ENCODE results near the gene C10orf71. TPM values are rescaled to one million over a fixed set of nuclear protein-coding genes. Genes with fewer than 3 reads are reported as not detected.

Gene C10orf71
- polyA plus RNA-seq, 10 donors, result 12.0 to 40.0 (median 28.3) TPM

DNA sequence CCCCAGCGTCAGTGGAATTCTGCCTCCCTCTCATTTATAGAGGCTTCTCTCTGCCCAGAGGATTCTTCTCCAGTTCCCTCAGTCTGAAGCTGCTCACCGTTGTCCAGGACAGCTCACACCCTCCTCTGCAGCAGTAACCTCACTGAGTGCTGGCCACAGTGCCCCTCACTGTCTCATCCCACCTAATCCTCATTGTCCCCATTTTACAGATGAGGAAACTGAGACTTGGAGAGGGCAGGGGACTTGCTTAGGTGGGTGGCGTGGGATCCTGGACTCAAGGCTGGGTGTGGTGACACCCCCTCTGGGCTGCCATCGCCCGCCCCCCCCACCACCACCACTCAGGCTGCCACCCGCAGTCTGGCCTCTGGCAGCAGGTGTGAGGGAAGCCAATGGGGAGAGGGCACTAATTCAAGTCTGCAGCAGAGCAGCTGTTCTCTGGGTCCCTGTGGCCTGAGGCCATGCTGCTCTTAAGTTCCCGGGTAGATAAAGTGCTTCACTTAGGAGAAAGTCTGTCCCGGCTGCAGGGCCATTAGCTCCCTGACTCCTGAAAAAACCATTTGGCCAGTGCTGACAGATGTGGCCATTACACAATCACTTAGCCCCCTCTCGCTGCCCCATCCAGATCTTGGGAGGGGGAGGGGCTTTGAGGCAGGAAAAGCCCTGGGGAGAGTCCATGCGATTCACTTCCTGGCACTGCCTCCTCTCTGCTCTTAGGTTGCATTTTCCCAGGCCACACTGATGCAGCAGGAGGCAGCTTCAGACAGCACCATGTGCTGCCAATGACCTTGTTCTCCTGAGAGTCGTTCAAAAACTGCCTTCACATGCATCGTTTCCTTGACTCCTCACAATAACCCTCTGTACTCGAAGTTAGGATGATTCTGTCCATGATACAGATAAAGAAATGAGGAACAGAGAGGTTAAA lies 60.6 kb downstream of the C10orf71 start:
- peak; percentile 20 to 53 (median 21) for DNase-seq

DNA sequence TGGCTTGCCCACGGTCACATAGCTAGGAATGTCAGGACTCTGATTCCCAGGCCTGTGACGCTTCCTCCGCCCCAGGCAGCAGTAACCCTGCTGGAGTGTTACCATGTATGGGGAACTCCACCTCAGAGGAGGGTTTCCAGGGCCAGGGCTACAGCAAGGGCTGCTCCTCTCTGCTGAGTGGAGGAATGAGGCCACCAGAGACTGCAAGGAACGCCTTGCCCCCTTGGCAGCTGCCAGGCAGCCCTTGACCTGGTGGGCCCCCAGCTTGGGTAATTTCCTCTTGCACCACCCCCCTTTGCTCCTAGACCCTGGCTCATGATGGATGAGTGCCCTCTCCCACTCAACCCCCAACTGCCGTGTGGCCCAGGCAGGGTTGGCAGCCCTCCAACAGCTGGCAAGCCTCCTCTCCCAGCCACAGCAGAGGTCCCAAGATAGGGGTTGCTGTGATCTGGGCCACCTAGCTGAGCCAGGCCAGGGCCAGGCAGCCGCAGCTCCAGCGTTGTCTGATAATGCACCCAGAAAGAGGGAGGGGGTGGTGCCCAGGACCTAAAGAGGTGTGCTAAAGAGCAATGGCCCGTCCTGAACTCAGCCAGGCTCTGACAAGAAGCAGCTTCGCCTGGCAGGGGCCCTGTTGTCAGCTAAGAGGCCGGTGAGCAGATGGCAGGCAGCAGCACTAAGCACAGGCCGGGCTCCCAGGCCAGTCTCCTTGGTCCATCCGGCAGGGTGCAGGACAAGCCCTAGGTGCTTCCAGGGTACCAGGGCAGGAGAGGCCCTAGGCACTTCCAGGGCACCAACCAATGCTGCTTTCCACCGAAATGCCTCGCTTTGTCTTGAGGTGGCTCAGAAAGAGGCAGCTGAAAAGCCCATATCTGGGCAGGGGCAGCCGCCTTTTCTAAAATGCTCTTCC lies 61.6 kb downstream of the C10orf71 start:
- DNase-seq, result peak in 2 of 3 donors; percentile 3 to 30

DNA sequence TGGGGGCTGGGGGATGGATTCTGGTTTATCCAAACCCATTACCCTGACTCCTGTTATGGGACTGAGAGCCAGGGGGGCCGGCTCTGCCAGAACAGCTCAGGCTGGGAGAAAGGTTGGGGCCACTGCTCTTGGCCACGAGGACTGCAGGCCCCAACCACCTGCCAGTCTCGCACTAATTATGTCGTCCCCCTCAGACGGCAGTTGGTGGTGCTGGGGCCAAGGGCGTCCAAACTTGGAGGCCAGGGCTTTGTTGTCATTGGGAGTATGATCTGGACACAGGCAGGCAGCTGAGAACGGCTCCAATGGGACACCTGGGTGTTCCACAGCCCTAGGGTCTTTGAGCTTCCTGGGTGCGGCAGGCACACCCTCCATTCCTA lies 62.2 kb downstream of the C10orf71 start:
- DNase-seq, result no peak

DNA sequence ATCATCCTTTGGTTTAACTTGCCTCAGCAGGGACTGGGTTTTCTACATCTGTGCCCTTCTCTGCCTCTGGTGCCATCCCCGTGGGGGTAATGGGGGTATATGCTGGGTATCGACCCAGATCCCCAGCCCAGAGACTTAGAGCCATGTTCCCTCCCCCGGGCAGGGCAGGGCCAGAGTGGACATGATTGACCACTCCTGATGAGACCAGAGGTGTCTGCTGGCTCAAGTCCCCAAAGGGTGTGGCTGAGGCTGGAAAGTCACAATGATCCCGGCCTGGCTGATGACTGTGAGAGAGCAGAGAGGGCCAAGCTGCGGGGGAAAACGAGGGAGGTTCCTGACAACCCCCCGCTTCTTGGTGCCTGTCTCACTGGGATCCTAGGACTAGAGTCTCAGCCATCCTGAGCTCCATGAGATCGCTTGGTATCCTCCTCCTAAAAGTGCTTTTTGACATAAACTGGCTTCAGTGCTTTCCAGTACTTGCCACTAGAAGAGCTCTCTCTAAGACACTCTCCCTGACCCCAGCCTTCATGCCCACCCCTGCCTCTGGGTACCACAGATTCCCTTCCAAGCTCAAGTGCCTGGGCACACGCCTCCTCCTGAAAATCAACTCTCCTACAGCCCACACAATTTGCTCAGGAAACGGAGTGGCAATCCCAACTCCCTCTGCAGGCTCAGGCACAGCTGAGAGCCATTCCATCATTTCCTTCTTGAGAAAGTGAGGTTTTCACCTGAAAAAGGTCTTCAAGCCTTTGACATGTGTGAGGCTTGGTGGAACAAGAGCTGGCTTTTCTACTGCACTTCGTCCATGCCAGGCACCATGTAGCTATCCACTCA lies 63.0 kb downstream of the C10orf71 start:
- DNase-seq, result no peak

DNA sequence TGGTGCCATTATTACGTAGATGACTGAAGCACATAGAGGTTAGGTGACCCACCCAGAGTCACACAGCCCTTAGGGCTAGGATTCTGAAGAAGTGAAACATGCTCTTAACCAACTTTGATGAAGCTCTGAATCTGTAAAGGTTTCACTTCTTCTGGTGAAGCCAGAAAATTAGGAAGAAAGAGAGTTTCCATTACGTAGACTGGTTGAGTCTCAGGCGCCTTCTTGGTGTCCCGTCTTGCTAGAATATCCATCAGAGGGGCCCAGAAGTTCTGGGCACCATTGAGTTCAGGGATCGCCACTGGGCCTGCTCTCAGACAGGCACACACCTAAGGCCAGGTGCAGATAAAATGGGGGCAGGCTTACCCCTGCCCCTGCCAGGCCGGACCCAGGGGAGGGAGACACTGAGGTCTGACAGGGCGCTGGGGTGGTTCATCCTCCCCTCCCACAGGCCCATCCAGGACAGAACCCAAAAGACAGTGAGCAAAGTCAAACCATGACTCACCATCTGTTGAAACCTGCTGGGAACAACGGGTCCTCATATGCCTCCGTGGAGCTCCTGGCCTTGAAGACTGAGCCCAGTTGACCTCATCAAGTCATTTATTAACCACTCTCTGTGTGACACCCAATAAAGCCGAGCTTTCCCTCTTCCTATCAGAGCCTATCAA lies 63.8 kb downstream of the C10orf71 start:
- DNase-seq, result no peak

DNA sequence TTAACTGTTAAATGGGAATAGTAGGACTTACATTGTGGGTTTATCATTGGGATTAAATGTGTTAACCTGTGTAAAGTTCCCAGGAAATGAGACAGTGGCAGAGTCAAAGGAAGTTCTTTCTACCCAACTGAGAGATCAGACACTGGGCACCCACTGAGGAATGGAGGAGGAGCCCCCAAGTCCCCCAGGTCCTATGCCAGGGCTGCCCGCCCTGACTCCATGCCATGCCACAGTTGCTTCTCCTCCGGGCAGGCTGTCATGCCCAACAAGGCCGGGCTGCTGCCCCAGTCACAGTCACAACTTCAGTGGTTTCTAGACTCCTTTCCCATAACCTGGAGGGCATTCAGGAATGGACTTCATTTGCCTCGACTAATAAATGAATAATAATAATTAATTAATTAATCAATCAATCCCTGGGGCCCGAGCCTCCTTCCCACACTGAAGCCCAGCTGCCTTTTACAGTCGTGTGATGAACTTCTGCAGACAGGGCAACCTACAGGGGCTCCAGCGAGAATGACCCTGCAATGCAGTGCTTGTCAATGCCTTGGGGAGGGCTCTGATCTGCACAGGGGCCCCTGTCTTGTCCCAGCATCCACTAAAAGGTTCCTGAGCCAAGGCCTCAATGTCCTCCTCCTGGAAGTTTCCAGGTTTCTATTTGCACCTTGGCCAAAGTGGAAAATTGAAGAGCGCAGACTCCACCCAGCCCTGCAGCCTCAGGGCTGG lies 64.5 kb downstream of the C10orf71 start:
- DNase-seq, result no peak

DNA sequence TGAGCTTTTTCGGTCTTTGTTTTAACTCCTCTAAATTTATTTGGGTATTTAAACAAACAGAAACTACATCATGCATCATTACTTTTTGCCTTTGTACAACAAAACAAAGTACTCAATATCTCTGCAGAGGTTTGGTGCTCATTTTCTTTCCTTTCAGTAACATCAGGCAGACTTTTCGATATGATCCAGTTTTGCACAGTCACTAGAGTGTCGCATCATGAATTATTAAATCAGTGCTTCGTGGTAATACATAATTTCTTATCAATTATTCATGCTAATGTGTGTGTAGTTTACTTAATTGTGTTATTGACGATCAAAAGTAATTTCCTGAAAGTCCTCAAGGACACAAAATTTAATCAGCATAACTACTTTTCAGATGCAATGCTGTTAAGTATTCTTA lies 65.1 kb downstream of the C10orf71 start:
- DNase-seq, result no peak

DNA sequence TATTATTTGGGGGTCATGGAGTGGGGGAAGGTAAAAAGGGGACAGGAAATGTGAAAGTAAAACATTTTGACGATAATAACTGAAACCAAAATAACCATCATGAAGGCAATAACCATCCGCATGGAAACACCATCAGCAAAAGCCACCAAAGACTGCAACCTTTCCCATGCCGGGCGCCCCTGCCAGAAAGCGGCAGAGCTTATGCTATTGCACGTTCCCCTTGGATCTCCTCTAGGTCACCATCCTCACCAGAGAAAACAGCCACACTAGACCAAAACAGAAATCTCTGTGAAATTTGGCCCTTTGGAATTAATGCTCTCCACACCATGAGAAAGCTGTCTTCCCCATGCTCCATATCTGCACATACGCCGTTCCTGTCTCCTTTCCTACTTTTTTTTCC lies 65.8 kb downstream of the C10orf71 start:
- no peak for DNase-seq

DNA sequence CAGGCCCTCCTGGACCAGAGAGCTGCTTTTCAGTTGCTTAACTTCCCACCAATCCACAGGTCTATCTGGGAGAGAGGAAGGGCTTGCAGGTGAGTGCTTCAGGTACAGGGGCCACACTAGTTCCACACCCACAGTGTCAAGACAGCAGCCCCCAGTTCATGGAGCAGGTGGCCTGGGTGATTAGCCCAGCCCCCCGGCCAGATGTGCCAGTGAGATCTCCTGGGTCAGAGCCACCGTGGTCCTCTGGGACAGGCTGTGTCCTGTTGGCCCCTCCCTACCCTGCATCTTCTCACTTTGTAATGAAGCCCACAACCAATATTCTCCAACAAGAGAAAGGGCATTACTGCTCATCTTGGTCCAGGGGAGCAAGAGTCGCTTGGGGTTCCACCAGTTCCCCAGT lies 66.3 kb downstream of the C10orf71 start:
- no peak for DNase-seq

DNA sequence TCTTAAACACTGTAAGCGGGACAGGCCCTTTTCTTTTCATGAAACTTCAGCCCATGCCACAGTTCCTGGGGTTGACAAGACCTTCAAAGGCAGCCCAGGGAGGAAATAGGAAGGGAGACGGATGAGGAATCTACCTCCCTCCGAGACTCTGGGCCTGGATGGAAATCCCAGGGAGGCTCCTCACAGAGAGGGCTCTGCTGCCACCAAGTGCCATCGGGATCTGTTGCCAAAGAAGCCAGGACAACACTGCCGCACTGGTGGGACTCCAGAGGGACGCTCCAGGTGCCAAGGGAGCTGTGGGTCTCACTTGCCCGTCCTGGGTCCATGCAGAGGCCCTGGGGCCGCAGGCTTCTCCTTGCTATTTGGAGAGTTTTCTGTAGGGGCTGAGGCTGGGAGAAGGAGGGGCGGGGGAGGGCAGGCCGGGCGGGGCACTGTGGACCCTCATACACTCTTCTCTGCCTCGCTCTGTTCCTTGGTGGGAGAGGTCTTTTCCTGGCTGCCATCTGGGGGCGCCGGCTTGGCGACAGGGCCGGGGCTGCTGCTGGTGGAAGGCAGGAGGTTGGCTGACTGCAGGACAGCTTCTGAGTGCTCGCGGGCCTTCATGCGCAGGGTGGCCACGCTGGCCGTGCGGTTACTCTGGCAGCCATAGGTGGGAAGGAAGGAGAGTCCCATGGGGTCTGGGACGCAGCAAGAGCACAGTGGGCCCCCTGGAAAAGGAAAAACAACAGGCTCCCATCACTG lies 66.9 kb downstream of the C10orf71 start:
- DNase-seq, result no peak

DNA sequence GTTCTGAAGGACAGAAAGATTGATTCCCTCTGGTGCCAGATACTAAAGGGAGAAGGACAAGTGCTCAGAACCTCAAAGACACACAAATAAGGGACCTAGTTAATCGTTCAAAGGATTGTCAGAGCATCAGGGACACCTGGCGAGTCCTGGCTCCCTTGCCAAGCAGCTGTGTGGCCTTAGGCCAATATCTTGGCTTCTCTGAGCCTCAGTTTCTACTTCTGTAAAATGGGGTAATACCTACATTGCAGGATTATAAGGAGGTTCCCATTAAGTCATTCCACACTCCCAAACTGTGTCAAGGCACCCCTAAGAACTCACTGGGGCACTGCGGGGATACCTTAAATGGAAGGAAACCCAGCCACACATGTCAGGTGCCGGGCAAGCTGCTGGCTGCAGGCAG lies 67.5 kb downstream of the C10orf71 start:
- DNase-seq, result no peak

DNA sequence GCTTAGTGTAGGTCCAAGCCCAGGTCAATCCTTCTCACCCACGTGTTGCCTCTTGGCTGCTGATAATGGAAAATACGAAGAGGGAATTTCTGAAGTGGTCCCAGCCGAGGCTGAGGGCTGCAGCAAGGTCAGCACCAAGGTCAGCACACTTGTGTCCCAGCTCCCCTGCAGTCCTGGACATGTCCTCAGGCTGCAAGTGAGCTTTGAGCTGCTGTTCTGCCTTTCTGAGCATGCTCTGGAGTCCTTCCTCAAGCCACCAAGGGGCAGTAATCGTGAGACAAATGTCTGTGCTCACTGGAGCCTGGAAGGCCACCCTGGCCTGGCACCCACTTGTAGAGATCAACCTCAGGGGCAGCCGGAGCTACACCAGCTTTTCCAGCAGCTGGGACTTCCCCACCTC lies 68.6 kb downstream of the C10orf71 start:
- no peak for DNase-seq

DNA sequence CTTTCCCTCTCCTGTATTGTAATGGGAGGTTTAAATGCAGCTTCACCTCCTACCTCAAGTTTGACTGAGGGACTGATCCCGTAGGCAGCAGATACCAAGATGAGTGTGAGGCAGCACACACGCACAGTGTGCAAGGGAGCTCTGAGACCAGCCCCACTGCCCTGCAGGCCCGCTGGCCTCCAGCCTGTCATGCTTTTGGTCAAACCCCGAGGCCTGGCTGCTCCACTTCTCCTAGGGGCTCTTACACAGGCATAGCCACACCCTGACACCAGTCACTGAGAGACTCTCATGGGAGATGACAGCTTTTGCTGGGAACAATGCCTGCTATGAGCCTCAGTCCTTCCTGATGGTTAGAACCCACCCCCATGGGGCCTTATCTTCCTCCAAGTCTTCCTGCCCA lies 69.3 kb downstream of the C10orf71 start:
- DNase-seq, result no peak

DNA sequence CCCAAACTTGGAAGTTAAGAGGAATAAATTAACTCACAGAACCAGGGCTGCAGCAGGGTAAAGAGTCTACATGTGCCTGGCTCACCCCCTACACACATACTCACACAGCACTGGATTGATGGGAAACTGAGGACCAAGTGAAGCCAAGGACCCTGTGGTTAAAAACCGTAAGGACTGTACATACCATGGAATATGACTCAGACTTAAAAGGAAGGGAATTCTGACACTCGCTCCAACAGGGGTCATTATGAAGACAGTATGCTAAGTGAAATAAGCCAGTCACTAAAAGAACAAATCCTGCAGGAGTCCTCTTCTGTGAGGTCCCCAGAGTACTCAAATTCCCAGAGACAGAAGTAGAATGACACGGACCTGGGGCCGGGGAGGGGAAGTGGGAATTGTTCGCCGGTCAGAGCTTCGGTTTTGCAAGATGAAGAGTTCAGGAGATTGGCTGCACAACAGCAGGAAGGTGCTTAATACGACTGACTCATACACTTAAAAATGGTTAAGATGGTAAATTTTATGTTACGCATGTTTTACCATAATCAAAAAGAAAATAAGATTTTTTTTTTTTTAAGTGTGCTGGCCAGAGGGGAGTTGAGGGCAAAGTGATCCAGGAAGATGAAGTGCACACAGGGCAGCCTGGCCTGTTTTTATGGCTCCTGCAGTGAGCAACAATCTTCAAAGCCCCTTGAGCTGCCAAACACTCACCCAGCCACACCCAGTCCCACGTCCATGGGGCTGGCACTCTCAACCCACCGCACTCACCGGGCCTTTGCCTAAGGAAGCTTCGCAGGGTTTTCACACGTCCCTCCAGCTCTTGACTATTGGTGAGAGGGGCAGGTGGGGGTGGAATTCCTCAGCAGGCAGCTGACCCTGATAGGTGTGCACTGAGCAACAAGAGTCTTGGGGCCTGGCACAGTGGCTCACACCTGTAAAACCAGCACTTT lies 70.5 kb downstream of the C10orf71 start:
- DNase-seq, result no peak

DNA sequence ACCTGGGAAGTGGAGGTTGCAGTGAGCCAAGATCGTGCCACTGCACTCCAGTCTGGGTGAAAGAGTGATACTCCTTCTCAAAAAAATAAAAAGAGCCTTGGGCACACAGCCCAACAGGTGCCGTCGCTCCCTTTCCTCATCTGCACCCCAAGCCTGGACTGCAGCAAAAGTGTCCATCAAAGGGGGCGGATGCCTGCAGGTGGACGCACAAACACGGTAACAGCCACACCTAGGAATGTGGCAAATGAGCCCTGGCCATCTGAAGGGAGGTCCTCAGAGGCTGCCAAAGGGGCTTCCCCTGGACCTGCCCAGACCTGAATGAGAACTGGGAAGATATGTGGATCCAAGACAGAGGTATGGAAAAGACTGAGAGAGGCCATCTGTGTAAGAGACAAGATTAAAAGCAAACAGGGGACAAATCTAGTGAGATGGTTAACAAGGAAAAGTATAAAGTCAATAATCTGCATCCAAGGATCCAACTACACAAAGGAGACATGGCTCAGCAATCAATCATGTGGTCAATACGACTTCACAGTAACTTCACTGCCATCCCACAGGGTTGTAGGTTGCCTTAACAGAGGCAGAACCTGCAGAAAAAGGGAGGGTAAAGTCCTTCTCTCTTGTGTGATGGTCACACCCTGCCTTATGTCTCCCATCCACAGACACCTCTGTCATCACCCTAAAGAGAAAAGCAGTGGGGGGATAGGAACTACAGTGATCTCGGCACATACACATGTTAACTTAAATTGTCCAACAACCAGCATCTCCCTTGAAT lies 71.5 kb downstream of the C10orf71 start:
- no peak for DNase-seq

DNA sequence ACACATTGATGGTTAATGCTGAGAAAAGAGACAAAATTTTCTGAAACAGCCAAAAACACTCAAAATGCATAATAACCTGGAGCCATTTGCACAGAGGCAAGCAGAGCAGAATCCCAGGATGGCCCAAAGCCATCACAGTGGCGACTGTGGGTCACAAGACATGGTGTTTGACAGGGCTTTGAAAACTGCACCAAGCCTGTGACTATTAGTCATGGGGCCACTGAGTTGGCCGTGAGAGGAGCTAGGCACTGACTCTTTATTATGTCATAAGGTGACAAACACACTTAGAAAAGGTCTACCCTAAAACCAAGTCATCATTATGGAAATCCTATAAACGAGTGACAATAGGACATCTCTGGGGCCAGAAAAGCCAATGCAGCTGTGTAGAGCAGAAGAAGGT lies 73.0 kb downstream of the C10orf71 start:
- no peak for DNase-seq

DNA sequence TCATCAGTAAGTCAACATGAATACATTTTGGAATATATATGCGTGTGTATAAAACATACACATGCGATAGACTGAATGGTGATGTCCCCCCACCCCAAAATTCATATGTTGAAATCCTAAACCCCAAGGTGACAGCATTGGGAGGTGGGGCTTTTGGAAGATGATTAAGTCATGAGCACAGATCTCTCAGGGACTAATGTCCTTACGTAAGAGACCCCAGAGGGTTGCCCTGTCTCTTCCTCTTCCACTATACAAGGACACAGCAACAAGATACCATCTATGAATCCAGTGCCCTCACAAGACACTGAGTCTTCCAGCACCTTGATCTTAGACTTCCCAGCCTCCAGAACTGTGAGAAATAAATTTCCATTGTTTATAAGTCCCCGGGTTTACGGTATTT lies 74.4 kb downstream of the C10orf71 start:
- DNase-seq, result no peak

DNA sequence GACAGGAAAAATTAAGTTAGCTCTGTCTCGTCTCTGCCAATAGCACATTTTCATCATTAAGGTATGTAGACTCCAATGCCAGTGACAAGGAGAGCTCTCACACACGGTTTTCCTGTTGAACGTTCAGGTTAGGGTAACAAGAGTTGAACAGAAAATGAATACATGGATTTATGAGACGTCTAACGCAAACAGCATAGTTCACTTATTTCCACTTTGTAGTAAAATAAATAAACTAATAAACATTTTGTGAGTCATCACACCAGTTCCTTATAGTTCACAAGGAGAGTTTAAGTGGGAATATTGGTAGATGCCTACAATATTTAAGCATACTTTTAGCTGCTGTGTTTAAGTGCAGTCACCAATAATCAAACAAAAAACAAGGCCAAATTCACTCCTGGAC lies 75.8 kb downstream of the C10orf71 start:
- DNase-seq, result no peak
